Gastrocnemius medialis (tissue), 4 donors: ENCODE results near the gene MSLN. TPM values are rescaled to one million over a fixed set of nuclear protein-coding genes. Genes with fewer than 3 reads are reported as not detected.

ENCODE experiments used
- ATAC-seq, 2 donors: fragments of 150-250 bp; one replicate each; pipeline ENCODE4 v1.9.1; 2016
- DNase-seq, 2 donors: peaks; one replicate each; pipeline ENCODE4 v3.0.0-alpha.2; 2019
- H3K27ac ChIP-seq, 4 donors: fragments of 200-600 bp; sonication (generic); 1 replicate in 1 of 4; 2 replicates in 3 of 4; pipeline ENCODE4 v1.5.1; 2016 to 2018; ENCODE audit warnings: mild to moderate bottlenecking in 2 of 4, moderate library complexity in 1 of 4
- H3K27me3 ChIP-seq, 3 donors: fragments of 200-600 bp; sonication (generic) in 2 of 3; 1 replicate in 1 of 3; 2 replicates in 2 of 3; pipeline versions ENCODE4 v1.5.1 to v1.6.0; 2016 to 2019; ENCODE audit warnings: mild to moderate bottlenecking in 1 of 3, moderate library complexity in 1 of 3
- H3K36me3 ChIP-seq, 2 donors: fragments of 200-600 bp; sonication (generic) in 1 of 2; one replicate each; pipeline ENCODE4 v1.5.1; 2017 to 2018
- H3K4me1 ChIP-seq, 2 donors: fragments of 200-600 bp; sonication (generic) in 1 of 2; one replicate each; pipeline ENCODE4 v1.5.1; 2016 to 2017; ENCODE audit warnings: mild to moderate bottlenecking in 2 of 2
- H3K4me3 ChIP-seq, 4 donors: fragments of 200-600 bp; sonication (generic) in 3 of 4; 1 replicate in 1 of 4; 2 replicates in 3 of 4; pipeline ENCODE4 v1.5.1; 2016 to 2019; ENCODE audit warnings: mild to moderate bottlenecking in 2 of 4
- H3K9me3 ChIP-seq, 3 donors: fragments of 200-600 bp; sonication (generic) in 2 of 3; 1 replicate in 1 of 3; 2 replicates in 2 of 3; pipeline ENCODE4 v1.5.1; 2016 to 2019
- POLR2A ChIP-seq, 2 donors: fragments of 450-650 bp; IDR thresholded peaks; one replicate each; pipeline ENCODE4 v1.6.1; 2017; ENCODE audit warnings: antibody characterized with exemption in 2 of 2, mild to moderate bottlenecking in 2 of 2, moderate library complexity in 2 of 2
- in situ Hi-C, 4 donors: fragments of 200-750 bp; cut with MboI; loops; one replicate each; pipeline versions ENCODE4 v1.15.0 to v1.8.0; 2017; ENCODE audit warnings: low sequenced_read_pairs in 4 of 4
- intact Hi-C: fragments of 100-400 bp; cut with DNase I; formaldehyde crosslinking; loops from one replicate; pipeline ENCODE4 v1.15.1; 2023; ENCODE audit warnings: low total_unique reads
- total RNA-seq, 4 donors: library from RNA; depleted of rRNA; stranded (reverse); fragments of >200 nt; gene quantifications; one replicate each; pipeline versions ENCODE4 v1.1.0 to v1.2.3, GENCODE V29; 2016
- TF ChIP-seq, protein P1 (sequence below), 5 experiments: fragments of 450-650 bp in 3 of 5; fragments of 200-600 bp in 2 of 5; sonication (generic) in 2 of 5; IDR thresholded peaks in 4 of 5; conservative IDR thresholded peaks in 1 of 5; 1 replicate in 4 of 5; 2 replicates in 1 of 5; pipeline ENCODE4 v1.5.1; 2016 to 2019; ENCODE audit warnings: antibody characterized with exemption in 5 of 5, mild to moderate bottlenecking in 3 of 5, moderate library complexity in 3 of 5

MSLN gene
- total RNA-seq, 4 donors from 2014 or later: not detected

DNA sequence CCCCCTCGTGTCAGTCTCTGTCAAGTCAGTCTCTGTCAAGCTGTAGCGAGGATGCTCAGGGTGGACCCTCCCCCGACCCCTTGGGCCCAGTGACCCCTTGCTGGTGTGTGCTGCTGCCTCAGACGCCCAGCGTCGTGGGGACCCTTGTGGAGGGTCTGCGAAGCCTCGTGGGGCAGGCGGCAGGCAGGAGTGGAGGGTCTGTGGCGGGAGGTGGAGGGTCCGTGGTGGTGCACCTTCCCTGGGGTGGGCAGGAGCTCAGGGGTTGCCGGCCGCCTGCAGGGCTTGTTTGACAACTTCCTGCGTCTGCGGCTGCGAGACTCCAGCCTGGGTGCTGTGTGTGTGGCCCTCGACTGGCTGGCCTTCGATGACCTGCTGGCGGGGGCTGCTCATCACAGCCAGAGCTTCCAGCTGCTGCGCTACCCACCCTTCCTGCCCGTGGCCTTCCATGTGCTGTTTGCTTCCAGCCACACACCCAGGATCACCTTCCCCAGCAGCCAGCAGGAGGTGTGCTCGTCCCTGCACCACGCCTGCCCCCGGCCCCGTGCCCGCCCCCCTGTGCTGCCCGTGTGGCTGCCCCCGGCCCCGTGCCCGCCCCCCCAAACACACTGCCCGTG, 34.4 kb downstream of the MSLN start:
- no peak for ATAC-seq
- Histone ChIP-seq H3K4me1 (no peaks in the 10 kb centered on the region), H3K36me3 (no peaks in the 10 kb centered on the region), H3K9me3 (no peaks in the 10 kb centered on the region), H3K4me3 (no peak overlapping the region), H3K27ac (no peak overlapping the region), H3K27me3 (peaks cover 9 to 30% (median 20%) of the 10 kb centered on the region in 3 donors)
- in situ Hi-C loops (no loop called here), intact Hi-C loops (no loop called here)
- DNase-seq: no peak
- TF ChIP-seq POLR2A (IDR thresholded peaks at IDR 0.05): no peak
- TF ChIP-seq, protein P1, sequence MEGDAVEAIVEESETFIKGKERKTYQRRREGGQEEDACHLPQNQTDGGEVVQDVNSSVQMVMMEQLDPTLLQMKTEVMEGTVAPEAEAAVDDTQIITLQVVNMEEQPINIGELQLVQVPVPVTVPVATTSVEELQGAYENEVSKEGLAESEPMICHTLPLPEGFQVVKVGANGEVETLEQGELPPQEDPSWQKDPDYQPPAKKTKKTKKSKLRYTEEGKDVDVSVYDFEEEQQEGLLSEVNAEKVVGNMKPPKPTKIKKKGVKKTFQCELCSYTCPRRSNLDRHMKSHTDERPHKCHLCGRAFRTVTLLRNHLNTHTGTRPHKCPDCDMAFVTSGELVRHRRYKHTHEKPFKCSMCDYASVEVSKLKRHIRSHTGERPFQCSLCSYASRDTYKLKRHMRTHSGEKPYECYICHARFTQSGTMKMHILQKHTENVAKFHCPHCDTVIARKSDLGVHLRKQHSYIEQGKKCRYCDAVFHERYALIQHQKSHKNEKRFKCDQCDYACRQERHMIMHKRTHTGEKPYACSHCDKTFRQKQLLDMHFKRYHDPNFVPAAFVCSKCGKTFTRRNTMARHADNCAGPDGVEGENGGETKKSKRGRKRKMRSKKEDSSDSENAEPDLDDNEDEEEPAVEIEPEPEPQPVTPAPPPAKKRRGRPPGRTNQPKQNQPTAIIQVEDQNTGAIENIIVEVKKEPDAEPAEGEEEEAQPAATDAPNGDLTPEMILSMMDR (IDR thresholded peaks at IDR 0.05 in 4 of 5, conservative IDR thresholded peaks at IDR 0.05 in 1 of 5): no peak

DNA sequence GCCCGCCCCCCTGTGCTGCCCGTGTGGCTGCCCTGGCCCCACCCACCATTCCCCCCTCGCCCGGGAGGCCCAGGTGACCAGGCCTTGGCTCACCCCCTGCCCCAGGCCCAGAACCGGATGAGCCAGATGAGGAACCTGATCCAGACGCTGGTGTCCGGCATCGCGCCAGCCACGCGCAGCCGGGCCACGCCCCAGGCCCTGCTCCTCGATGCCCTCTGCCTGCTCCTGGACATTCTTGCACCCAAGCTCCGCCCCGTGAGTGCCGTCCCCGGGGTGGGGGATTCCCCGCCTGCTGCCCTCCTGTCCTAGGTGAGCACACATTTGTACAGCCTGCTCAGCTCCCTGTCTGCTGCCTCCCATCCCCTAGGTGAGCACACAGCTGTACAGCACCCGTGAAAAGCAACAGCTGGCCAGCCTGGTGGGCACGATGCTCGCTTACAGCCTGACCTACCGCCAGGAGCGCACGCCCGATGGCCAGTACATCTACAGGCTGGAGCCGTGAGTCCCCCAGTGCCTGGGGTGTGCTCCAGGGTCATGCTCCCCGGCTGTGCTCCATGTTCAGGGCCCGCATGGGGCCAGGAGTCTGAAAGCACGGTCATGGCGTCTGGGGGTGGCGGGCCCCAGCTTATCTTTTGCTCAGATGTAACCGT, 35.2 kb downstream of the MSLN start:
- ATAC-seq: no peak
- H3K9me3 ChIP-seq: no peaks in the 10 kb centered on the region
- no peak overlapping the region for H3K27ac ChIP-seq
- no peaks in the 10 kb centered on the region for H3K36me3 ChIP-seq
- H3K27me3 ChIP-seq: peaks cover 16 to 38% (median 27%) of the 10 kb centered on the region in 3 donors
- H3K4me3 ChIP-seq: no peak overlapping the region
- DNase-seq: no peak
- in situ Hi-C loops: no loop called here
- intact Hi-C loops: no loop called here
- no peaks in the 10 kb centered on the region for H3K4me1 ChIP-seq
- no peak for TF ChIP-seq POLR2A (IDR thresholded peaks at IDR 0.05)
- TF ChIP-seq, protein P1 (IDR thresholded peaks at IDR 0.05 in 4 of 5, conservative IDR thresholded peaks at IDR 0.05 in 1 of 5): no peak

GRCh38 chr16:796296-797119, 36.0 kb downstream of the MSLN start:
- no peak for ATAC-seq
- H3K27me3 ChIP-seq: peaks cover 24 to 46% (median 36%) of the 10 kb centered on the region in 3 donors

GRCh38 chr16:797120-797420, 36.5 kb downstream of the MSLN start:
- no peak overlapping the region for H3K4me3 ChIP-seq
- intact Hi-C loops: no loop called here
- in situ Hi-C loops: no loop called here
- DNase-seq: no peak
- H3K9me3 ChIP-seq: no peaks in the 10 kb centered on the region
- no peaks in the 10 kb centered on the region for H3K4me1 ChIP-seq
- H3K36me3 ChIP-seq: no peaks in the 10 kb centered on the region
- no peak for ATAC-seq
- TF ChIP-seq, protein P1 (IDR thresholded peaks at IDR 0.05 in 4 of 5, conservative IDR thresholded peaks at IDR 0.05 in 1 of 5): no peak
- no peak for TF ChIP-seq POLR2A (IDR thresholded peaks at IDR 0.05)
- peaks cover 27 to 52% (median 41%) of the 10 kb centered on the region in 3 donors for H3K27me3 ChIP-seq
- H3K27ac ChIP-seq: no peak overlapping the region

More at GRCh38 chr16:796296-797119, 36.0 kb downstream of the MSLN start:
- in situ Hi-C loops (no loop called here), intact Hi-C loops (no loop called here)
- H3K4me1 ChIP-seq: no peaks in the 10 kb centered on the region
- no peak overlapping the region for H3K4me3 ChIP-seq
- TF ChIP-seq, protein P1 (IDR thresholded peaks at IDR 0.05 in 4 of 5, conservative IDR thresholded peaks at IDR 0.05 in 1 of 5): no peak
- TF ChIP-seq POLR2A (IDR thresholded peaks at IDR 0.05): no peak
- no peak overlapping the region for H3K27ac ChIP-seq
- no peaks in the 10 kb centered on the region for H3K36me3 ChIP-seq
- DNase-seq: no peak
- H3K9me3 ChIP-seq: no peaks in the 10 kb centered on the region
